Dendritic cell treated with granulocyte-macrophage colony-stimulating factor and Interleukin-4, amounts not matched to agents 40 ng/mL and 50 ng/mL, for 4 days (primary cell): ENCODE data around the gene PCDHGA3.
"Not testable (repeated sequence)": the region's sequence is repeated elsewhere in the genome, so short reads cannot be mapped to it uniquely, and the experiment has no call there.

Experiments
- H3K27ac Mint-ChIP-seq: one replicate; pipeline ENCODE4 v1.8.0; 2022; ENCODE audit warnings: mild to moderate bottlenecking, mixed read lengths
- H3K27me3 Mint-ChIP-seq: one replicate; pipeline ENCODE4 v1.8.0; 2022; ENCODE audit warnings: mild to moderate bottlenecking, mixed read lengths
- H3K36me3 Mint-ChIP-seq: one replicate; pipeline ENCODE4 v1.8.0; 2022; ENCODE audit warnings: low read depth, mixed read lengths
- H3K4me1 Mint-ChIP-seq: one replicate; pipeline ENCODE4 v1.8.0; 2022; ENCODE audit warnings: low read depth, mixed read lengths
- H3K4me3 Mint-ChIP-seq: one replicate; pipeline ENCODE4 v1.8.0; 2022; ENCODE audit warnings: mild to moderate bottlenecking, moderate library complexity, mixed read lengths
- H3K9me3 Mint-ChIP-seq: one replicate; pipeline ENCODE4 v1.8.0; 2022; ENCODE audit warnings: mixed read lengths
- intact Hi-C: fragments of 100-400 bp; cut with micrococcal nuclease; formaldehyde crosslinking; loops from one replicate; pipeline ENCODE4 v1.15.0; 2022

The PCDHGA3 gene

GRCh38 chr5:141356950-141357349, 13.3 kb downstream of the PCDHGA3 start:
- intact Hi-C loops, result no loop called here
- H3K27me3 Mint-ChIP-seq, result peaks cover 70% of the 10 kb centered on the region
- H3K27ac Mint-ChIP-seq, result no peak overlapping the region
- peaks cover under 1% of the 10 kb centered on the region for H3K36me3 Mint-ChIP-seq
- H3K4me3 Mint-ChIP-seq, result no peak overlapping the region
- H3K9me3 Mint-ChIP-seq, result peaks cover 57% of the 10 kb centered on the region
- H3K4me1 Mint-ChIP-seq, result no peaks in the 10 kb centered on the region

- no peak within 1 kb of the TSS for H3K27ac Mint-ChIP-seq
- peaks cover 69% of the 10 kb centered on the region for H3K9me3 Mint-ChIP-seq
- intact Hi-C loops, result no loop called here
- peaks cover 6% of the 10 kb centered on the region for H3K36me3 Mint-ChIP-seq
- no peaks in the 10 kb centered on the region for H3K4me1 Mint-ChIP-seq
- peak within 1 kb of the TSS; percentile 48 for H3K4me3 Mint-ChIP-seq
- peaks cover 81% of the 10 kb centered on the region for H3K27me3 Mint-ChIP-seq
These were observed 16.3 kb downstream of the PCDHGA3 start, which contains the start of gene PCDHGB2 for GRCh38 chr5:141359790-141360426. Gene PCDHGB2, plus strand, starts transcription at chr5:141359994. Its CDS starts 142 bp downstream, at chr5:141360136.

- no peaks in the 10 kb centered on the region for H3K4me1 Mint-ChIP-seq
- H3K9me3 Mint-ChIP-seq, result peaks cover 70% of the 10 kb centered on the region
- intact Hi-C loops, result no loop called here
- H3K27me3 Mint-ChIP-seq, result peaks cover 81% of the 10 kb centered on the region
- H3K4me3 Mint-ChIP-seq, result no peak overlapping the region
- H3K27ac Mint-ChIP-seq, result no peak overlapping the region
- H3K36me3 Mint-ChIP-seq, result peaks cover 6% of the 10 kb centered on the region
These were observed 17.1 kb downstream of the PCDHGA3 start for GRCh38 chr5:141360685-141361084.

GRCh38 chr5:141362719-141363118, 19.1 kb downstream of the PCDHGA3 start:
- Mint-ChIP-seq H3K27me3 (peaks cover 79% of the 10 kb centered on the region), H3K4me1 (no peaks in the 10 kb centered on the region), H3K36me3 (peaks cover 6% of the 10 kb centered on the region), H3K4me3 (no peak overlapping the region), H3K9me3 (peaks cover 67% of the 10 kb centered on the region), H3K27ac (no peak overlapping the region)
- intact Hi-C loops, result no loop called here

GRCh38 chr5:141363952-141364660, 20.5 kb downstream of the PCDHGA3 start, which contains the start of gene PCDHGA5:
Gene PCDHGA5, plus strand, starts transcription at chr5:141364162. Its CDS starts 169 bp downstream, at chr5:141364331.
- Mint-ChIP-seq H3K9me3 (peaks cover 67% of the 10 kb centered on the region), H3K4me3 (no peak within 1 kb of the TSS), H3K27me3 (peaks cover 76% of the 10 kb centered on the region), H3K4me1 (no peaks in the 10 kb centered on the region), H3K36me3 (peaks cover 6% of the 10 kb centered on the region), H3K27ac (no peak within 1 kb of the TSS)
- intact Hi-C loops, result no loop called here

GRCh38 chr5:141366016-141366896, 22.6 kb downstream of the PCDHGA3 start:
- H3K36me3 Mint-ChIP-seq, result peaks cover 6% of the 10 kb centered on the region
- H3K9me3 Mint-ChIP-seq, result peaks cover 63% of the 10 kb centered on the region
- intact Hi-C loops, result no loop called here
- H3K4me1 Mint-ChIP-seq, result peaks cover 10% of the 10 kb centered on the region
- no peak overlapping the region for H3K4me3 Mint-ChIP-seq
- no peak overlapping the region for H3K27ac Mint-ChIP-seq
- peaks cover 76% of the 10 kb centered on the region for H3K27me3 Mint-ChIP-seq

- Mint-ChIP-seq H3K9me3 (peaks cover 65% of the 10 kb centered on the region), H3K4me1 (peaks cover 10% of the 10 kb centered on the region), H3K4me3 (peak within 1 kb of the TSS; percentile 75), H3K36me3 (no peaks in the 10 kb centered on the region), H3K27ac (peak within 1 kb of the TSS; percentile 54), H3K27me3 (peaks cover 71% of the 10 kb centered on the region)
- intact Hi-C loops, result no loop called here
These were observed 26.6 kb downstream of the PCDHGA3 start, which contains the start of gene PCDHGB3 for GRCh38 chr5:141369994-141370848. Gene PCDHGB3, plus strand, starts transcription at chr5:141370242. Its CDS starts 153 bp downstream, at chr5:141370395.

- H3K4me3 Mint-ChIP-seq, result no peak overlapping the region
- H3K9me3 Mint-ChIP-seq, result peaks cover 66% of the 10 kb centered on the region
- intact Hi-C loops, result no loop called here
- H3K4me1 Mint-ChIP-seq, result peaks cover 10% of the 10 kb centered on the region
- peaks cover 5% of the 10 kb centered on the region for H3K36me3 Mint-ChIP-seq
- H3K27me3 Mint-ChIP-seq, result peaks cover 71% of the 10 kb centered on the region
- no peak overlapping the region for H3K27ac Mint-ChIP-seq
These were observed 28.2 kb downstream of the PCDHGA3 start for GRCh38 chr5:141371572-141372475.

GRCh38 chr5:141373673-141374317, 30.2 kb downstream of the PCDHGA3 start, which contains the start of gene PCDHGA6:
Gene PCDHGA6, plus strand, starts transcription at chr5:141373891. Its CDS starts 193 bp downstream, at chr5:141374084.
- Mint-ChIP-seq H3K4me1 (peaks cover 10% of the 10 kb centered on the region), H3K27me3 (peaks cover 70% of the 10 kb centered on the region), H3K27ac (no peak within 1 kb of the TSS), H3K9me3 (peaks cover 73% of the 10 kb centered on the region), H3K36me3 (peaks cover 5% of the 10 kb centered on the region), H3K4me3 (no peak within 1 kb of the TSS)
- intact Hi-C loops, result no loop called here

GRCh38 chr5:141374627-141375026, 31.0 kb downstream of the PCDHGA3 start:
- peaks cover 5% of the 10 kb centered on the region for H3K36me3 Mint-ChIP-seq
- peaks cover 66% of the 10 kb centered on the region for H3K27me3 Mint-ChIP-seq
- peaks cover 10% of the 10 kb centered on the region for H3K4me1 Mint-ChIP-seq
- H3K4me3 Mint-ChIP-seq, result no peak overlapping the region
- no peak overlapping the region for H3K27ac Mint-ChIP-seq
- intact Hi-C loops, result no loop called here
- peaks cover 73% of the 10 kb centered on the region for H3K9me3 Mint-ChIP-seq

GRCh38 chr5:141375444-141376155, 32.0 kb downstream of the PCDHGA3 start:
- H3K27ac Mint-ChIP-seq, intact Hi-C loops, H3K36me3 Mint-ChIP-seq, H3K4me1 Mint-ChIP-seq, H3K4me3 Mint-ChIP-seq: not testable (repeated sequence)
- peaks cover 66% of the 10 kb centered on the region for H3K9me3 Mint-ChIP-seq
- peaks cover 63% of the 10 kb centered on the region for H3K27me3 Mint-ChIP-seq
